OCI-LY7 (cell line): ENCODE results near the gene ADARB2.

Source experiments
- CTCF ChIP-seq: fragments of 200-600 bp; sonication (generic); conservative IDR thresholded peaks from 2 replicates; pipeline ENCODE4 v1.5.1; 2014; ENCODE audit warnings: mild to moderate bottlenecking, antibody characterized with exemption, low read length, moderate library complexity, mixed read lengths
- EZH2phosphoT487 ChIP-seq: fragments of 200-600 bp; sonication (generic); IDR thresholded peaks from 2 replicates; pipeline ENCODE4 v1.6.1; 2018; ENCODE audit warnings: low read depth, borderline replicate concordance, mild to moderate bottlenecking, mixed run types, antibody characterized with exemption, low read length, moderate library complexity, mixed read lengths

GRCh38 chr10:1483826-1484225, 253.5 kb downstream of the ADARB2 start:
- TF ChIP-seq CTCF = no peak
- TF ChIP-seq EZH2phosphoT487 = no peak
